ENCODE data around the gene CBX3. TPM values are rescaled to one million over a fixed set of nuclear protein-coding genes. Genes with fewer than 3 reads are reported as not detected.
"Not testable (repeated sequence)": the region's sequence is repeated elsewhere in the genome, so short reads cannot be mapped to it uniquely, and the experiment has no call there.

Gene CBX3
- total and polyA plus RNA-seq, 10 of the 15 experiments (the other 5 are each of a cell fraction or from before 2014, with no cell fraction given), result 153 to 307 (median 225) TPM

- H3K4me3 ChIP-seq; H4K20me1 ChIP-seq (ENCODE audit: control insufficient read depth, insufficient read depth); H3K27ac ChIP-seq (ENCODE audit: control insufficient read depth, insufficient read depth); in situ Hi-C loops (cut with MboI); BruUV-seq (replicated peaks); H3K4me1 ChIP-seq (ENCODE audit: control insufficient read depth, insufficient read depth, low read length); H3K4me2 ChIP-seq (ENCODE audit: control insufficient read depth, insufficient read depth); H3K36me3 ChIP-seq (ENCODE audit: control insufficient read depth in 2 of 2, insufficient read depth in 2 of 2, low read length in 1 of 2); H3K27me3 ChIP-seq (replicated peaks in 1 of 2; ENCODE audit: control insufficient read depth in 2 of 2, insufficient read depth in 2 of 2, low read length in 1 of 2); FAIRE-seq; H3K9ac ChIP-seq (ENCODE audit: control insufficient read depth, insufficient read depth, low read length); intact Hi-C loops (cut with micrococcal nuclease; ENCODE audit: unreplicated experiment); H3K9me3 ChIP-seq (replicated peaks; ENCODE audit: control insufficient read depth, insufficient read depth, low read length); DNase-seq (ENCODE audit: low read depth, low spot score); H2AFZ ChIP-seq (ENCODE audit: control insufficient read depth, low read depth, low read length); H3K79me2 ChIP-seq (ENCODE audit: control insufficient read depth, insufficient read depth, low read length): not testable (repeated sequence)
- CTCF ChIA-PET, result interaction anchor here (5.7 kb wide), 1 partner anchor 93 kb away, joined by 25 read pairs; no protein-coding TSS in a partner anchor
- POLR2A ChIA-PET, result interaction anchor here (2.5 kb wide), 1 partner anchor 12 kb away, joined by 9 read pairs; no protein-coding TSS in a partner anchor
- peak; percentile 13 for TF ChIP-seq E2F8 (IDR thresholded peaks at IDR 0.05; ENCODE audit: low read depth, partially characterized antibody)
- peak; percentile 7; the same call in 1 of the 2 replicates for TF ChIP-seq BCLAF1 (IDR thresholded peaks at IDR 0.05)
- TF ChIP-seq POU2F2 (IDR thresholded peaks at IDR 0.05; ENCODE audit: borderline replicate concordance, low read depth, low read length), result peak; percentile 43; the same call in 1 of the 3 replicates
- TF ChIP-seq POLR2A (IDR thresholded peaks at IDR 0.05; ENCODE audit: low read depth, low read length), result peak; percentile 47; the same call in 1 of the 2 replicates
- TF ChIP-seq POLR2AphosphoS5 (IDR thresholded peaks at IDR 0.05; ENCODE audit: low read length), result peak; percentile 34
- TF ChIP-seq PML (IDR thresholded peaks at IDR 0.05; ENCODE audit: low read length), result peak; percentile 33; the same call in 1 of the 2 replicates
- 0 out of 2 replicates have a peak, but pooled peaks have one; percentile 14 for TF ChIP-seq POLR2AphosphoS2 (IDR thresholded peaks at IDR 0.05; ENCODE audit: low read depth, low read length)
- peak; percentile 39; the same call in 1 of the 2 replicates for TF ChIP-seq BACH1 (IDR thresholded peaks at IDR 0.05; ENCODE audit: borderline replicate concordance)
- RAD21 ChIA-PET (ENCODE audit: unreplicated experiment), result interaction anchor here (1.3 kb wide), 1 partner anchor 94 kb away, joined by 3 read pairs; no protein-coding TSS in a partner anchor
- SMC1A ChIA-PET (ENCODE audit: uncharacterized antibody, unreplicated experiment), result interaction anchor here (0.7 to 1.6 kb wide), 6 partner anchors 10 to 291 kb away, joined by 3 to 8 read pairs (median 4); no protein-coding TSS in a partner anchor
- 82% methylated on average over 4 of the region's 4 CpGs for WGBS (ENCODE audit: insufficient coverage, insufficient replicate concordance, low lambda C conversion rate, missing lambda C conversion rate)
- peak; percentile 3; the same call in 1 of the 3 replicates for ATAC-seq
Observed at GRCh38 chr7:26184281-26185101, 17.1 kb upstream of the CBX3 start.

All from GM12878 (cell line).